ENCODE results near the gene BIRC6.

- TF ChIP-seq EZH2 (IDR thresholded peaks at IDR 0.05; ENCODE audit: low read length) (no peak), CTCF (optimal IDR thresholded peaks at IDR 0.05 in 1 of 3, IDR thresholded peaks at IDR 0.05 in 1 of 3, conservative IDR thresholded peaks at IDR 0.05 in 1 of 3; ENCODE audit: extremely low read depth in 1 of 3, insufficient read depth in 2 of 3, low read length in 3 of 3) (no peak)
Measured at GRCh38 chr2:32666704-32667103, 309.9 kb downstream of the BIRC6 start.
